A549 (cell line): ENCODE results near the gene TRIO.

Experiments
- CHD2 ChIP-seq: fragments of 150-350 bp; IDR thresholded peaks from 2 replicates; pipeline ENCODE4 v1.6.1; 2014; ENCODE audit warnings: low read length; ENCODE audit not compliant: partially characterized antibody
- FOSL2 ChIP-seq, 2 experiments: fragments of 450-650 bp in 1 of 2; fragments of >200 bp in 1 of 2; sonication (Bioruptor Twin) in 1 of 2; formaldehyde crosslinking; IDR thresholded peaks; 2 replicates each; pipeline versions ENCODE4 v1.5.0 to v1.6.1; 2016 to 2020; ENCODE audit warnings: mild to moderate bottlenecking in 1 of 2, moderate library complexity in 1 of 2
- HOXB5 ChIP-seq: fragments of 250-450 bp; sonication (Bioruptor Pico); IDR thresholded peaks from 2 replicates; pipeline ENCODE4 v1.5.0; 2020; ENCODE audit warnings: mild to moderate bottlenecking, moderate library complexity
- MAFK ChIP-seq: fragments of 450-650 bp; IDR thresholded peaks from 2 replicates; pipeline ENCODE4 v1.6.1; 2014; ENCODE audit not compliant: partially characterized antibody
- NPAS2 ChIP-seq: fragments of 250-450 bp; sonication (Bioruptor Pico); IDR thresholded peaks from 2 replicates; pipeline ENCODE4 v1.8.0; 2022; ENCODE audit warnings: mild to moderate bottlenecking, moderate library complexity, borderline replicate concordance
- POLR2A ChIP-seq: IDR thresholded peaks from 2 replicates; pipeline ENCODE4 v1.6.1; 2012; ENCODE audit warnings: mild to moderate bottlenecking, low read length
- RAD21 ChIP-seq, 2 experiments: fragments of >200 bp in 1 of 2; sonication (Bioruptor Twin) in 1 of 2; formaldehyde crosslinking in 1 of 2; IDR thresholded peaks in 1 of 2; conservative IDR thresholded peaks in 1 of 2; 2 replicates in 1 of 2; 3 replicates in 1 of 2; pipeline ENCODE4 v1.6.1; 2012 to 2018; ENCODE audit warnings: inconsistent platforms in 1 of 2
- SMC3 ChIP-seq: fragments of >200 bp; sonication (Bioruptor Twin); formaldehyde crosslinking; IDR thresholded peaks from 3 replicates; pipeline ENCODE4 v1.6.1; 2018; ENCODE audit warnings: inconsistent platforms
- TF ChIP-seq, protein P1 (sequence below): fragments of >200 bp; sonication (Bioruptor Twin); formaldehyde crosslinking; IDR thresholded peaks from 3 replicates; pipeline ENCODE4 v1.5.1; 2016

DNA sequence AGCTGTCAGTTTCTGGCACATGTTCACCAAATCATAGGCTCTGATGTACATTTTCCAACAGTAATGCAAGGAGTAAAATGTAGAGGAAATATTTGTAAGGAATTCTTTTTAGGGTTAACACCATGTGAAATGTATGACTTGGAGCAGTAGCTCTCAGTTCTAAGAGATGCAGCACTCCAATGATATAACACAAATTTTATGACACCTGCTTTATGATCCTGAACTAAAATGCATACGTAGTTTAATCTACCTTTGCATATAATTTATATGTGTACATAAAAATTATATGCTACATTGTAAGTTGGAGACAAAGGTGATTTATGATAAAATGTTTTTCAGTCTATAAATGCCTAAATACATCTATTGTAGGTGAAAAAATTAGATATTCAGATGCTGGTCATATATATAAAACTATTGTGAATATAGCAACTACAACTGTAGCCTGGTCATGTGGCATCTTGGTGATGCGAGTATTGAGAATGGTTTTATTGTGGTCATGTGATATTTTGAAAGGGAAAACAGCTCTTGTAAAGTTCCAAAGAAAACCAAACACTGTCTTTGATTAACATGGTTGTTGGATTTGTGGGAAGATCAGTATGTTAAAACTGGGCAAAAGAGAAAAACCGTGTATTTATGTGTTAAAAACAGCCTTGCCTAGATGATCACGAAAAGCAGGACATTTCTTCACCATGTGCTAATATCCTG is 171.0 kb downstream of the TRIO start:
- TF ChIP-seq FOSL2 (IDR thresholded peaks at IDR 0.05) (no peak), FOSL2 (CRISPR knock-in tag; IDR thresholded peaks at IDR 0.05) (no peak), HOXB5 (CRISPR knock-in tag) (no peak), MAFK (no peak), NPAS2 (CRISPR knock-in tag) (no peak), SMC3 (no peak), RAD21 (conservative IDR thresholded peaks at IDR 0.05 in 1 of 2, IDR thresholded peaks at IDR 0.05 in 1 of 2) (no peak), POLR2A (no peak), CHD2 (no peak)
- TF ChIP-seq, protein P1, sequence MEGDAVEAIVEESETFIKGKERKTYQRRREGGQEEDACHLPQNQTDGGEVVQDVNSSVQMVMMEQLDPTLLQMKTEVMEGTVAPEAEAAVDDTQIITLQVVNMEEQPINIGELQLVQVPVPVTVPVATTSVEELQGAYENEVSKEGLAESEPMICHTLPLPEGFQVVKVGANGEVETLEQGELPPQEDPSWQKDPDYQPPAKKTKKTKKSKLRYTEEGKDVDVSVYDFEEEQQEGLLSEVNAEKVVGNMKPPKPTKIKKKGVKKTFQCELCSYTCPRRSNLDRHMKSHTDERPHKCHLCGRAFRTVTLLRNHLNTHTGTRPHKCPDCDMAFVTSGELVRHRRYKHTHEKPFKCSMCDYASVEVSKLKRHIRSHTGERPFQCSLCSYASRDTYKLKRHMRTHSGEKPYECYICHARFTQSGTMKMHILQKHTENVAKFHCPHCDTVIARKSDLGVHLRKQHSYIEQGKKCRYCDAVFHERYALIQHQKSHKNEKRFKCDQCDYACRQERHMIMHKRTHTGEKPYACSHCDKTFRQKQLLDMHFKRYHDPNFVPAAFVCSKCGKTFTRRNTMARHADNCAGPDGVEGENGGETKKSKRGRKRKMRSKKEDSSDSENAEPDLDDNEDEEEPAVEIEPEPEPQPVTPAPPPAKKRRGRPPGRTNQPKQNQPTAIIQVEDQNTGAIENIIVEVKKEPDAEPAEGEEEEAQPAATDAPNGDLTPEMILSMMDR = no peak
